Activated CD4-positive, alpha-beta T cell treated with anti-CD3 and anti-CD28 coated beads, Interleukin-2, amount 50 U/mL, for 24 hours (primary cell): Measurements from ENCODE around the gene SRSF1.

Experiments used
- DNase-seq, 2 donors: peaks; one replicate each; pipeline ENCODE4 v3.0.0-alpha.2; 2020; ENCODE audit warnings: low read depth in 1 of 2, low spot score in 1 of 2

The SRSF1 gene

DNA sequence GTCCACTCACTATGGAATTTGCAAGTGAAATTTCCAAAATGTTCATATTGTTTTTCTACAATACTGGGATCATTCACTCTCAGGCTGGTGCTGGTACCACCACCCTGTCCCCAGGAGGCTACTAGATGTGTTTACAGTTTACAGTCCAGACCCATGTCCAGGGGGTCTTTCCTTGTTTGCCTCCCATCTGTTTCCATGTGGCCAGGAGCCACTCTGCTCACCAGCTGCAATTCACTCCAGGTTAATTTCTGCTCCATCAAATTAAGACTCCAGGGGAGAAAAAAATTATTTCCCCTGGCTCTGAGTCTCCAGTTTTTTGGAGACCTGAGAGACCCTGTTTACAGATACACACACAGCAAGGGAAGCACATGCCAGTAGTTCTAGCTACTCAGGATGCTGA is 12.5 kb upstream of the SRSF1 start:
- no peak for DNase-seq

DNA sequence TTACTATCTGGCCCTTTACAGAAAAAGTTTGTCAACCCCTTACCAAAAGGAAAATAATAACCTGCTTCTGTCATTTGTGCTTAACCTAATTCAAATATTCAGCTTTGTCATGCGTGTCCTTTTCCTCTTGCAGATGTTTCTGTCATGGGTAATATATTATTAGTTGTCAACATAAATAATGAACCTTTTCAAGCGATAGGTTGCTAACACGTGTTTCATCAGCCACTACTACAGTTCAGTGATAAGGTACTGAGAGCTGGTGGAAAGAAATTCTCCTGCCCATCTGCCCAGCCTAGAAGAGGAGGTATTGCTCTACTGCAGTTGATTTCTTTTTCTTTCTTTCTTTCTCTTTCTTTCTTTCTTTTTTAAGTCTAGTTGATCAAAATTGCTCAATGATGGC is 12.0 kb upstream of the SRSF1 start:
- DNase-seq, result no peak

DNA sequence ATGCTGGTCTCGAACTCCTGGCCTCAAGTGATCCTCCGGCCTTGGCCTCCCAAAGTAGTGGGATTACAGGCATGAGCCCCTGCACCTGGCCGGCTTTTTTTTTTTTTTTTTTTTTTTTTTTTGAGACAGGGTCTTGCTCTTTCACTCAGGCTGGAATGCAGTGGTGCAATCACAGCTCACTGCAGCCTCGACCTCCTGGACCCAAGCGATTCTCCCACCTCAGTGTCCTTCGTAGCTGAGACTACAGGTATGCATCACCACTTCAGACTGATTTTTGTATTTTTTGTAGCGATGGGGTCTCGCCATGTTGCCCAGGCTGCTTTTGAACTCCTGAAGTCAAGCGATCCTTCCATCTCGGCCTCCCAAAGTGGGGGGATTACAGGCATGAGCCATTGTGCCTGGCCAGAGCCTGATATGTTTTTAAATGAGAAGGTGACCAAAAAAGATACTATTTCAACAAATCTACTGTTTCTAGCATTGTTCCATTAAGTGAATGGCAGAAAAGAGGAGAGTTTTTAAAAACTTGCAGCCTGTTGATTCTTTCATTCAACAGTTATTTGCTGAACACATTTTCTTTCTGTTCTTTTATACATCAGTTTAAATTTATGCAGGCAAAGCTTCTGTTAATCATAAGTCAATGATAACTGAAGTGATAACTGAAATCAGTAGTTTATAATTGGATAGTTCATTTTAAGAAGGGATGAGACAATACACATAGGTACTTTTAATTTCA is 3.2 kb upstream of the SRSF1 start:
- DNase-seq, result no peak

DNA sequence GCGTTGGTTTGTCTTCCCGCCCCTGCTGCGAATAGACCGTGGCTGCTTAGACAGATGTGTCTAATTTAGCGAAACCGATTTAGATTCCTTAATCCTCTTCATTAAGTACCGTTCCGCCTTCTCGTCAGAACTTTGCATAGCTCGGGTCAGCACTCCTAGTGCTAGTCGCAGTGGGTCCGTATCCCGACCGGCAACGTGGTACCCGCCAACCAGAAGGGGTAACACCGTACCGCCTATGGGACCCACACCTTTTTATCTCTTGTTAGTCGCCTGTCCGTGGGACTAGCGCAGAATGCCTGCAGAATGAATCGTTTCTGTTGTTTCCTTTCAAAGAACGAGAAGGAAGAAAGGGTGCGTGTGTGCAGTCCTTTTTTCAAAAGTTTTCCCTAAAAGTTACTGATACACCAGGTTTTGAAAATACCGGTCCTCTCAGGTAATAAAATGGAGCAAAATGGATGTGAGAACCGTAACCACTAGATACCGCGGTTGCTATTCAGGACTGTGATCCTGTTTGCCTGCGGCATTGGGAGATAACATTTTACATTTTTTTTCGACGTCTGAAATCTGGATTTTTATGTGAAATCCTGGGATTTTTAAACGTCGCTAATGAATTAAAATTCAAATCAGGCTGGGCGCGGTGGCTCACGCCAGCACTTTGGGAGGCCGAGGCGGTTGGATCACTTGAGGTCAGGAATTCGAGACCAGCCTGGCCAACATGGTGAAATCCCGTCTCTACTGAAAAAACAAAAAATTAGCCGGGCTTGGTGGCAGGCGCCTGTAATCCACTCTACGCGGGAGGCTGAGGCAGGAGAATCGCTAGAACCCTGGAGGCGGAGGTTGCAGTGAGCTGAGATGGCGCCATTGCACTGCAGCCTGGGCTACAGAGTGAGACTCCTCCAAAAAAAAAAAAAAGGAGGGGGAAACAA is 998 bp upstream of the SRSF1 start:
- DNase-seq, result no peak

DNA sequence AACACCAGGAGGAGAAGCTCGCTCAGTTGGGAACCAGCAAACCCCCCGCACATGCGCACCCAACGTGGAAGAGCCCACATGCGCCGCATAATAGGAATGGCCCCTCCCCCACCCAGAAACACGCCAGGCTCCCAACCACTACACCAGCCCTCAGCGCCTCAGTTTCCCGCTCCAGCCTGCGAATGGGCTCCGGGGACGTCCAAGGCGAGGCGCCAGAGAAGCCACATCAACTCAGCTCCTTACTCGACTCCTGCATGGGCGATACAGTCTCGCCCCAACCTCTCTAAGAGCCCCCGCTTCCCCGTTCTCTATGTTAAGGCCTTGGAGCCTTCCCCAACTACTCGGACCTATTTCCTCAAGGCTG is 504 bp downstream of the SRSF1 start:
- peak; percentile 48 to 77 for DNase-seq

DNA sequence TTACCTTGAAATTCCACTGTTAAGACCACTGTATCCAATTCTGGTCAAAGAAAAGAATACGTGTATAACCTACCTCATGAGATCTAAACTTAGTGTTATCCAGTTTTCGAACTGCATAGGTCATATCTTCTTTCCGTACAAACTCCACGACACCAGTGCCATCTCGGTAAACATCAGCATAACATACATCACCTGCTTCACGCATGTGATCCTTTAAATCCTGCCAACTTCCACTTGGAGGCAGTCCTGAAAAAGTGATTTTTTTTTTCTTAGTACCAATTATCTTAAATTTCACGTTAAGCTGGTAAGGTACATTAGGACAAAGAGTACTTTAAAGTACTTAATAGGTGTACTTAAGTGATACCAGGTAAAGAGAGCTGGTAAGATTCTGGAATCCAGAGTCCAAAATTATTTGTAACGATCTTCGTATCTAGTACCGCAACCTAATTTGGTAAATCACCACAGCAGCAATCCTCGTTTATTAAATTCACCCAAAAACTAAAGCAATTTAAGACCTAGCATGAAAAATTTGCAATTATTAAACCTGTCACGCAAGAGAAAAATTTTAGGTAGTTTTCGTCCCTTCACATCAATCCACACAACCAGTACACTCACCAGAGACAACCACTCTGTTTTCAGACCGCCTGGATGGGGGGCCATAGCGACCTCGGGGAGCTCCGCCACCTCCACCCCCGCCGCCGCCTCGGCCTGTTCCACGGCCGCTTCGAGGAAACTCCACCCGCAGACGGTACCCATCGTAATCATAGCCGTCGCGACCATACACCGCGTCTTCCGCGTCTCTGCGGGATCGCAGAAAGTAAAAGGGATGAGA is 1.1 kb downstream of the SRSF1 start:
- no peak for DNase-seq

DNA sequence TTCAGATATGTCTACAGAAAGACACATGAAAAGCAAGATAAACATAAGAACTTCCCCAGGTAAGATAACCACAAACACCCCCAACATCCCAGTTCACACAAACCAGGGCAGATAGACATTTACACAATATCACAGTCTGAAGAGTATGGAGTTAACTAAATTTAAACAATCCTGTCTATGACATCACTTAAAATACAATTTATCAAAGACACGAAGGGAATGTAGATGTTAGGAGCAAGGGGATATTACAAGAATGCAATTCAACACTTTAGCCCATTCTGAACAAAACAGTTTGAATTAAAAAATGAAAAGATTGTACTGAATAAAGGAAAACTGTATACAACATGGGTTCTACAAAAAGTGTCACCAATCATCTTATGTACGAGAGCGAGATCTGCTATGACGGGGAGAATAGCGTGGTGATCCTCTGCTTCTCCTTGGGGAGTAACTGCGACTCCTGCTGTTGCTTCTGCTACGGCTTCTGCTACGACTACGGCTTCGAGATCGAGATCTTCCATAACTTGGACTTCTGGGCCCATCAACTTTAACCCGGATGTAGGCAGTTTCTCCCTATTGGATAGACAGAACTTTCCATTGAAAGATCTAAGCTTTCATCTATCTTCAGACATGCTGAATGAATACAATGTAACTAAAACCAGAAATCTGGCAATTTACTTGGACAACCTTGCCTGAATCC is 1.9 kb downstream of the SRSF1 start:
- DNase-seq, result no peak

DNA sequence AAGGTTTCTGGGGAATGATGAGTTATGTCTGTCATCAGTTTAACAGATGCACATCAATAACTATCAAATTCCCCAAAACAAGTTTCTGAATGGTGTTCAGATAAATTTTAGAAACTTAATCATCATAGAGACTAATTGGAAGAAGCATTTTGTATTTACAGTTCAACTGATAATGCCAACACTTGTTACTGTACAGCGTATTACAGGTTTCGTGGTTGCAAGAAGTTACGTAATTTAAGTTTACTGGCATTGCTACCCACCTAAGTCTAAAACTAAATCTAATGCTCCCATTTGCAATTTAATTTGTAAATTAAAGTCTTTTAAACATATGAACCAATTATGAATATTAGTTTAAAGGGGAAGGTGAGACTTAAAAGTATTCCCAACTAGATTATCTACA is 3.0 kb downstream of the SRSF1 start:
- DNase-seq, result no peak

DNA sequence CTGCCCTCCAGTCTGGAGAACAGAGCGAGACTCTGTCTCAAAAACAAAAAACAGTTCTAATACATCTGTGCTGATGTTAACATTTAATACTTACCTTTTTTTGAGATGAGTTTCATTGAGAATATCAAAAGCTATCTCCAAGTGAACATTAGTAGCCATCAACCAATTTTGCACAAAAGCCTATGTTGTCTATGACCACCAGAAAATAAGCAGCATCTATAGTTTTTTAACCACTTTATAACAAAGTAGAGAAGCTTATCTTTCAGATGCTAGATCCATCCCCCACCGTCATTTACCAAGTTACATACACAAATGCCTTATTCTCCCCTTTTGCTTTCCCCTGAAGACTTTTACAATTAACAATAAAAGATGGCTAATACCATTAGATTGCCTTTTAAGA is 4.1 kb downstream of the SRSF1 start:
- DNase-seq, result no peak

DNA sequence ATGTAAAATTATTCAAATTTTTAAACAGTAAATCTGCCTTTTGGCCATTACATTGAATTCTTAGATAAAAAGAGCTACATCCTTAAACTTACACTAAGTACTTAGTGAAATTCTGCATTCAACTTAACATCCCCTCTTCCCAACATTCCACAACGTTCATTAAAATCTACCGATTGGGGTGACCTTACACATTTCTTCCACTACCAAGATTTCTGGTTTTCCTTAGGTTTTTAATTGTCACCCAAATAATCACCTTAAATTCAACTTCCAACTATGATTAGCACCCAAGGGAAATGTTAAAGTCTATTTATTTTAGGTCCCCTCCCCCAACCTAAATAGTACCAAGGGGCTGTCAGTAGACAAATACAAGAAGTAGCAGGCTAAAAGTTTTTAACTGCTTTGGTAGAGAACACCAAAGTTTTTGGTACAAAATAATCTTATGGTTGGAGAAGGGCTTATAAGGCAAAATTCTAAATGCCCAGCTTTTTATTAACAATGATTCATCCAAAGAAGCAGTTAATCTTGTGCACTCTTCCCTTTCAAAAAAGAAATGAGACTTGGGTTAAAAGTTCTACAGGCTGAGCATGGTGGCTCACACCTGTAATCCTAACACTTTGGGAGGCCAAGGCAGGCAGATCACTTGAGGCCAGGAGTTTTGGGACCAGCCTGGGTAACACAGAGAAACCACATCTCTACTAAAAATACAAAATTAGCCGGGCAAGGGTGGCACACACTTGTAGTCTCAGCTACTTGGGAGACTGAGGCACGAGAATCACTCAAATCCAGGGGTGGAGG is 4.7 kb downstream of the SRSF1 start:
- DNase-seq, result no peak

DNA sequence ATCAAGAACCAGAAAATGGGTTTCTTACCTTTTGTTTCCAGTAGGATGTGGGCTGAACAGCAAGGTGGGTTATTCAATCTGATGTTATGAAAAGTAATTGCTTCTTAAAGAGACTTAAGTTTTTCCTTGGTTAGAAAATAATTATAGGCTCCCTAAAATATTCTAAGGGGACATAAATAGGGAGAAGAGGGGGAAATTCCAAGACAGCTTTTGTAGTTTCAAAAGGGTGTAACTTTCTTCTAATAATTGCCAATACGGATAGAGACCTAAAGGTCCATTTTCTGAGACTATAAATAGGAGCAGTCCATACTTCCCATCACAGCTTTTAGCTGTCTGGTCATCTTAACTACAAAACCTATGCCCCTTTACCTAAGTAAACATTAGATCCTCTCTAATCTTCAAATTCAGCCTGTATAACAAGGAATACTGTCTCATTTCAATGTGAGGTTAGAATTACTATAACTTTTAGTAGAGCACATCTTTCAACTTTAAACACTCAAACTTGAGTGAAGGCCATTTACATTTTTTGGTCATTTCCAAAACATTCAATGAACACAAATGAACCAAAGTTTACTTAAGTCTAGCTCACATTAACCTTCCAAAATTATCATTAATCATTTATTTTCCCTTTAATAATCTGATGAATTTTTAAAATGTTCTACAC is 5.5 kb downstream of the SRSF1 start:
- DNase-seq, result no peak

DNA sequence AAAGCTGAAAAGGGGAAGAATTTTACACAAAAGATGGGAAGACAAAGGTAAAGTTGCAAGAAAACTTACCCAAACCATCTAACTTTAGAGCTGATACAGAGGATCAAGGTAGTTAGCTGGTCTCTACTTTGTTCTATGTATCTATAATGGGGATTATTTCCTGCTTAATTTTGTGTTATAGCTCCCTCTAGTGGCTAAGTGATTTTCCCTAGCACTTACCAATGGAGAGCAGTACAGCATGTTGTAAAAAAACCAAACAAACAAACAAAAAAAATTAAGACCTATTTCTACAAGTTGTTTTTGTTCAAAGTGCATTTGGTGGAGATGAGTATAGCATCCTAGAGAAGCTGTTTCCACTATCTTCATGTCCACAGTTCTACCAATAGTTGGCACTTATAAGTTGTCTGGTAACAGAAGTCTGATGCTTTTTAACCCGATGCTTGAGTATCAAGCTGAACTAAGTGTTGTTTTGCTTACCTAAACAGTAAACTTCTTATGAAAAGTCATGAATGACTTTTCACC is 7.5 kb downstream of the SRSF1 start:
- DNase-seq, result no peak

DNA sequence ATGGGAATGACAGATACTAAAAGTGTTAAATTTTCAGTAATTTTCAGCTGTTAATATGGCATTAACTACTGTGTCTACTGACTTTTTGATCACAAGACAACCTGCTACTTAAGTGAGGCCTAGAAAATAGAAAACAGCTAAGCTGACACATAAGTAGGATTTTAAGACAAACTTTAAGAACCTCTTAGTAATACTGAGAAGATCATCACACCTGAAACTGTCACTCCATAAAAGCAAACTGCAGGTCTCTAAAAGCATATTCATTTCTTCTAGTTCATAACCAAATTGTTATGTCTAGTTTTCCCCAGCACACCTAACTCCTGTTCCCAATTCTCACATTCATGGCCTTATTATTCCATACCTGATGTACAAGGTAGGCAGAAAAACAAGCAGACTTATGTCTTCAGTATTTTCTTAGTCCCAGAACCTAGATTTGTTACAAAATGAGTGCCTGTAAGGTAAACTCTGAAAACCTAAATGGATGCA is 8.0 kb downstream of the SRSF1 start:
- no peak for DNase-seq

DNA sequence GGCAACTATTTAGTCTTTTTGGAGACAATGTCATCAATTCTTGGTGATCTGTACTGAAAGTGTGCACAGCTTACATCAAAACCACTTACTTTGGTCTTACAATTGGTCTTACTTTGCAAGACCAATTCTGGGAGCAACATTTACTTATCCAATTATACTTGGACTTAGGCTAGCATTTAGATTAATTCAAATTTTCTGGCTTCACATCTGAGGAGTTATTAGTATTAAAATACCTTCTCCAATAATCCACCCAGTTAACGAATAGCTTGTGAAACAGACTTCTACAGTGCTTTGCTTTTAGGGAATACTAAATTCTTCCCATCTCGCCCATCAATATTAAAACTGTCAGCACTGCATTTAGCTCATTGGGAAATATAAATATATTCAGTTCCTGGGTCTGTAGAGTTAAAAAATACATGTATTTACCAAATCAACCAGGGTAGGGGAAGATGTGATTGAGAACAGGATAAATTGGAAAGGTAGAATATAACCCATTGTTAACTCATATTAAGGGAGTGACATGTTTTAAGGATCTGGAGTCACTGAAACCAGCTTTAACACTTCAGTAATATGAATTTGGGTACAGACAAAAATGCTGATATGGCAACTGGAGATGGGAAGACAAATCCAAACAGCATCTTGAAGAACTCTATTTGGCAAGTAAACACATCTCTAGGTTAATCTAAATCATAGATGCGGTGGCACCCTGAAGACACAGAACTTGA is 9.8 kb downstream of the SRSF1 start:
- DNase-seq, result no peak

DNA sequence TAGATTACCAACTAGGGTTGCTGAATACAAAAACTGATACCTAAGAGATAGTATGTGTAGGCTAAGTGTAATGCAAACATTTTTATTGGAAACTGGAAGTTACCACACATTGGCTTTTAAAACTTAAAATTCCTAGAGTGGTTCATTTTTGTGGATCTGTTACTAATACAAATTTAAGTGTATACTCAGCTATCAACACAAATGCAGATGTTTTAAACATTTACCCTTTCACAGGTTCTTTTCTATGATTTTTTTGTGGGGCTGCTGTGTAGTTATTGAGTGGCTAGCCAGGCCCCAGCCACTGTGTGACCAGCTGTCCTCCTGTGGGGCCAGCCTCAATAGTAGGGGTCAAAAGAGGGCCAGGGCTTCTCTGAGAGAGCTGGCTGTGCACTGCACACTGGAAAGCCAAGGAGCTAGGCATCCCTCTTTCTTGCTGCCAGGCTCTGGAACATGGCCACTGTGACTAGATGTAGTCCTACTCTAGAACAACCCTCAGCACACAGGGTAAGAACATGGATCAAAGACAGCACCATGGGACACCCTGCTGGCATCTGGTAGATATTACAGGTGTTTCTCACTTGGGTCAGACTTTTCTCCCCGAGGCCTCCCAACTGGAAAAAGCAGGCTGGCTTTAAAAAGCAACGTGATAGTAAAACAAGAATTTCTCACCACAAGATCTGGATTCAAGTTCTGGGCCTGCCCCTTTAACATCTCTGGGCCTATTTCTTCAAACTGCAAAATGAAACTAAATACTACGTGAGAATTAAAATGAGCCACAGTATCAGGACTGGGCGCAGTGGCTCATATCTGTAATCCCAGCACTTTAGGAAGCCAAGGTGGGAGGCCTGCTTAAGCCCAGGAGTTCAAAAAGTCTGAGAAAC is 11.7 kb downstream of the SRSF1 start:
- DNase-seq, result peak in 1 of 2 donors; percentile 61

DNA sequence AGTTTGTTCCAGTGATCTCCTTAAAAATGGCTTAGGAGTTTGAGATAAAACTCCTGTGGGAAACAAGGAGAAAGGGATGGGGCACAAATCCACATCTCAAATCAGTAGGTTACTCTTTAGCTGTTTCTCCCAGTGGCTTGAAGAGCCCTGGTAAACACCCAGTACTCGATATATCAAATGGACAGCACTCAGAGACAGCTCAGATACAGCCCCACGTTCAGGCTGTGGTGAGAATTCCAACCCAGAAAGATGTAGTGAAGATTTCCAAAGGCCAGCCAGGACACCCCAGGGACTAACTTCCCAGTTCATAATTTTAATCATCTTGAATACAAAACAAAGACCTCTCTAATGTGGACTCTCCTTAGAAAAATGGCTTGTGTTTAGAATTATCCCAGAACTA is 12.6 kb downstream of the SRSF1 start:
- DNase-seq, result no peak

DNA sequence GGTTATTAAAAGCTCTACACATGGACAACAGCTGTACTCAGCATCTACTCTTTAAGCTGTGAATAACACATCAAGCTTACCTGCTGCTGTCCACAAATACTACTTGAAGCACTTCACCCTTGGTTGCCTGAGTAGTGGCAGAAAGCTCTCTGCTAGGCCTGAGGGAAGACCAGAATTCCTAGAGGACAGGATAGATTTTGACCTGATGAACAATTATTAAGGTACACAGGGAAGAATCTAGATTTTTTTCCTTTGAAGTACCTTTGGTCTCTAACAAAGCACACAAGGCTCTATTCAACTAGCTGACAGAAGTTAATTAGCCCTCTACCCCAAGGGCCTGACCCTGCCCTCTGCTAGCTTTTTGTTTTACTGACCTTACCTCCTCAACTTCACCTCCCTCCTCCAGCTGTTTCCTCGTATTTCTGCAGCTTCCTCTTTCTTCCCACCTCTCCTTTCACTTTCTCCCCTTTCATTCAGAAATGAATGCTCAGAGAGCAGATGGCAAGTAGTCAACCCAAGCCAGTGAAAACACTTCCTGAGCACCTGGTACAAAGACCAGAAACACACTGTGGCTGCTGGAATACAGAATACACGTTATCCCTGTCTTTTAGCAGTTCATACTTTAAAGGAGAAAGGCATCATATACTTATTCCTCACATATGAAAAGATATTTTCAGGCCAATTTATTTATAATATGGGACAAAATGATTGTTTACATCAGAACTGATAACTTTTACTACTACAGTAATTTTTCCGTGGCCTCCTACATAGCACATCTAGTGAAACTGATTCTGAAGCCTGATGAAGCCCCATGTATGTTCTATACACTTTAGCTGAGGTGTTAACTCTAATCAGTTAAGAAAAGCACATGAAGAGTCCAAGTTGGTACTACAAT is 13.3 kb downstream of the SRSF1 start:
- DNase-seq, result no peak
